ENCODE results near the gene PGS1. TPM values are rescaled to one million over a fixed set of nuclear protein-coding genes. Genes with fewer than 3 reads are reported as not detected.

PGS1 gene
- total RNA-seq, 6 experiments from 2014 or later: 20.2 to 26.1 (median 24.5) TPM

DNA sequence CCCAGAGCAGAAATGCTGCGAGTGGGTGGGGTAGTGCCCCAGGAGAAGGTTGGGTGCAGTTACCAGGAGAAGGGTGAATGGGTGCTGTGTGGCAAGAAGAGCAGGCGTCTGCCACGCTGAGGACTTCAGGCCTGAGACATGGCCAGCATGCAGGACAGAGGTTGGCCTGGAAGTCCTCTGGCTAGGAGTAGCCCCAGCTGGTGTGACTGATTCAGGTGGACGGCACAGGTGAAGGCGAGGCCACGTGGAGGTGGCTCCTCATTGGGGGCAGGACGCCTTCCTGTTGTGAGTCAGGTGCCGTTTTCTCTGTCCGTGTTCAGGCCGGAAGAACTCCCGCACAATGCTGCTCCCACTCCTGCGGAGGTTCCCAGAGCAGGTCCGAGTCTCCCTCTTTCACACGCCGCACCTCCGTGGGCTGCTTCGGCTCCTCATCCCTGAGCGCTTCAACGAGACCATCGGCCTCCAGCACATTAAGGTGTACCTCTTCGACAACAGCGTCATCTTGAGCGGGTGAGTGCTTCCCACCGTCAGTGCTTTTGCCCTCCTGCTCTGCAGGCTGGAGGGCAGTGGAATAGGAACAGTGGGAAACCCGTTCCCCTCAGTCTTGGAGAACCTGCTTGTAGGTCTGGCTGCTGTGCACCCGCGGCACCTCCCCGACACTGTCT lies 20.7 kb downstream of the PGS1 start:
- TF ChIP-seq, protein P1, sequence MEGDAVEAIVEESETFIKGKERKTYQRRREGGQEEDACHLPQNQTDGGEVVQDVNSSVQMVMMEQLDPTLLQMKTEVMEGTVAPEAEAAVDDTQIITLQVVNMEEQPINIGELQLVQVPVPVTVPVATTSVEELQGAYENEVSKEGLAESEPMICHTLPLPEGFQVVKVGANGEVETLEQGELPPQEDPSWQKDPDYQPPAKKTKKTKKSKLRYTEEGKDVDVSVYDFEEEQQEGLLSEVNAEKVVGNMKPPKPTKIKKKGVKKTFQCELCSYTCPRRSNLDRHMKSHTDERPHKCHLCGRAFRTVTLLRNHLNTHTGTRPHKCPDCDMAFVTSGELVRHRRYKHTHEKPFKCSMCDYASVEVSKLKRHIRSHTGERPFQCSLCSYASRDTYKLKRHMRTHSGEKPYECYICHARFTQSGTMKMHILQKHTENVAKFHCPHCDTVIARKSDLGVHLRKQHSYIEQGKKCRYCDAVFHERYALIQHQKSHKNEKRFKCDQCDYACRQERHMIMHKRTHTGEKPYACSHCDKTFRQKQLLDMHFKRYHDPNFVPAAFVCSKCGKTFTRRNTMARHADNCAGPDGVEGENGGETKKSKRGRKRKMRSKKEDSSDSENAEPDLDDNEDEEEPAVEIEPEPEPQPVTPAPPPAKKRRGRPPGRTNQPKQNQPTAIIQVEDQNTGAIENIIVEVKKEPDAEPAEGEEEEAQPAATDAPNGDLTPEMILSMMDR (IDR thresholded peaks at IDR 0.05): no peak
- Mint-ChIP-seq H3K36me3 (ENCODE audit: low read depth) (peaks cover 38% of the 10 kb centered on the region), H3K4me3 (no peak overlapping the region), H3K4me1 (ENCODE audit: low read depth) (peaks cover 41% of the 10 kb centered on the region), H3K9me3 (no peaks in the 10 kb centered on the region), H3K27ac (no peak overlapping the region), H3K27me3 (ENCODE audit: insufficient read depth) (no peaks in the 10 kb centered on the region)
- DNase-seq: no peak

DNA sequence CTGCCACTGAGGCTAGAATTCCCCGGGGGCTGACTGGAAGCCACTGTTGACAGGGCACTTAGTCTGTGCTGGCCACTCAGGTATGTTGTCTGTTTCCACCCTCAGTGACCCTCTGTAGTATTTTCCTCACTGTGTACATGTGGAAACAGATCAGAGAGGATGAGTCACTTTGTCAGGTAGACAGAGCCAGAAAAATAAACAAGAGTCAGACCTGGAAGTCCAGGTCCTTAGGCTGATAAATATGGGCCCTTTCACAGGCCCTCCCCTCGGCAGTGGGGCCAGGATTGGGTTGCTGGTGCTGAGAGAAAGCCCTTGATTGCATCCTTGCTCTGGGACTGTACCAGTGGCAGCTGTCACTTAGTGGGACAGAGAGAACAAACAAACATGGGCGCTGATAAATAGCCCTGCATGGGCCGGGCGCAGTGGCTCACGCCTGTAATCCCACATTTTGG lies 21.3 kb downstream of the PGS1 start:
- Mint-ChIP-seq H3K36me3 (ENCODE audit: low read depth) (peaks cover 43% of the 10 kb centered on the region), H3K4me3 (no peak overlapping the region), H3K9me3 (no peaks in the 10 kb centered on the region), H3K4me1 (ENCODE audit: low read depth) (peaks cover 41% of the 10 kb centered on the region), H3K27ac (no peak overlapping the region), H3K27me3 (ENCODE audit: insufficient read depth) (no peaks in the 10 kb centered on the region)
- TF ChIP-seq, protein P1 (IDR thresholded peaks at IDR 0.05): no peak
- no peak for DNase-seq

DNA sequence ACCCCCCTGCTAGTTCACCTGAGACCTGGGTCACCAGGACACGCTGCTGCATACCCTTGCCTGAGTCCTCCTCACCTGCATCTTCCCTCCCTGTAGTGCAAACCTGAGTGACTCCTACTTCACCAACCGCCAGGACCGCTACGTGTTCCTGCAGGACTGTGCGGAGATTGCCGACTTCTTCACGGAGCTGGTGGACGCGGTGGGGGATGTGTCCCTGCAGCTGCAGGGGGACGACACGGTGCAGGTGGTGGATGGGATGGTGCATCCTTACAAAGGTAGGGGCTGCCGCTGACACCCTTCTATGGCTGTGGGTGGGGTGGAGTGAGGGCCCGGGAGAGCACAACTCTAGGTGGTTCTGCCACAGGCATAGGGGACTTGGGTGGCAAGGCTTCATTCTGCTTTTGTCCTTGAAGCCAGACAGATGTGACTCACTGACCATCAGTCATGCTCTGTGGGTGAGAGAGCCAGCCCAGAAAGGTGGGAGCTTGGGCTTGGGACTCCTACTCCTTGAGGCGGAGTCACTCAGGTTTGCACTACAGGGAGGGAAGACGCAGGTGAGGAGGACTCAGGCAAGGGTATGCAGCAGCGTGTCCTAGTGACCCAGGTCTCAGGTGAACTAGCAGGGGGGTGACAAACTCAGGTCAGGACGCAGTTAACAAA lies 22.3 kb downstream of the PGS1 start:
- TF ChIP-seq, protein P1 (IDR thresholded peaks at IDR 0.05): no peak
- DNase-seq: no peak
- no peak overlapping the region for H3K4me3 Mint-ChIP-seq
- peak overlapping the region; percentile 29; the same call in 1 of the 2 replicates for H3K27ac Mint-ChIP-seq
- H3K36me3 Mint-ChIP-seq (ENCODE audit: low read depth): peaks cover 45% of the 10 kb centered on the region
- H3K27me3 Mint-ChIP-seq (ENCODE audit: insufficient read depth): no peaks in the 10 kb centered on the region; the same call in 1 of the 2 replicates
- peaks cover 47% of the 10 kb centered on the region for H3K4me1 Mint-ChIP-seq (ENCODE audit: low read depth)
- H3K9me3 Mint-ChIP-seq: no peaks in the 10 kb centered on the region

DNA sequence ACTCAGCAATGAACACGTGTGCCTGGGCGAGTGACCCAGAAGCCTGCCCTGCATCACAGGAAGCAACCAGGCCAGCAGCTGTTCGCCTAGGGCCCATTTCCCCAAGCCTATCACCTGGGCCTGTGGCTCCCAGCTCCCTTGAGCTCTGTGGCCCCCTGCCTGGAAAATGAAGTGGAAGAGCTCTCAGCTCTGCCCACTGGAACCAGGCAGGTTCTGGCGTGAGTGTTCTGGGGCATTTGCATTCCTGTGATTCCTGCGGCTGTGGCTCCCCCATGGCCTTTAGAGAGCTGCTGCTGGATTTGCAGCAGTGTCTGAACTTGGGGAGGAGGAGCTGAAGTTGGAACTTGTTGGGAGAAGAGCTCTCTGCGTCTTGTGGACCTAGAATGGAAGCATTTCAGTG lies 22.8 kb downstream of the PGS1 start:
- H3K9me3 Mint-ChIP-seq: no peaks in the 10 kb centered on the region
- H3K4me3 Mint-ChIP-seq: no peak overlapping the region
- H3K36me3 Mint-ChIP-seq (ENCODE audit: low read depth): peaks cover 41% of the 10 kb centered on the region
- TF ChIP-seq, protein P1 (IDR thresholded peaks at IDR 0.05): no peak
- no peak for DNase-seq
- H3K27me3 Mint-ChIP-seq (ENCODE audit: insufficient read depth): no peaks in the 10 kb centered on the region; the same call in 1 of the 2 replicates
- H3K27ac Mint-ChIP-seq: no peak overlapping the region
- H3K4me1 Mint-ChIP-seq (ENCODE audit: low read depth): peaks cover 42% of the 10 kb centered on the region

DNA sequence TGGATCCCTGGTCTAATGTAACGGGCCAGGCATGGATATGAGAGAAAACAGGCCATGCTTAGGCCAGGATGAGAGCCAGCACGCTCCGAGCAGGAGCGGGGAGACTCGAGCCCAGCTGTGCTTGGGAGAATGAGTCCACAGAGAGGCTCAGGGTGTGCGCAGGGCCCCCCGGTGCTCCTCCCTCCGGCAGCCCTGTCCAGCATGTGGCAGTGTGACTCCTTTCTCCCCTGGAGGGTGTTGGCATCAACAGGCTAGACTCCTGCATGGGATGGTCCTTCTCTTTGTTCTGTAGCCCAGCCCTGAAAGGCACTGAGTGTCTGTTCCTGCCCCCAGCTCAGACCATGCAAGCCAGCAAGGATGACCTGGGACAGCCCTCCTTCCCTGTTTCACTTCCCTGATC lies 23.4 kb downstream of the PGS1 start:
- no peaks in the 10 kb centered on the region; the same call in 1 of the 2 replicates for H3K27me3 Mint-ChIP-seq (ENCODE audit: insufficient read depth)
- H3K36me3 Mint-ChIP-seq (ENCODE audit: low read depth): peaks cover 38% of the 10 kb centered on the region
- no peak overlapping the region for H3K4me3 Mint-ChIP-seq
- peaks cover 36% of the 10 kb centered on the region for H3K4me1 Mint-ChIP-seq (ENCODE audit: low read depth)
- no peaks in the 10 kb centered on the region for H3K9me3 Mint-ChIP-seq
- DNase-seq: no peak
- H3K27ac Mint-ChIP-seq: no peak overlapping the region
- TF ChIP-seq, protein P1 (IDR thresholded peaks at IDR 0.05): no peak
